ENCODE results near the gene TTC27.

DNA sequence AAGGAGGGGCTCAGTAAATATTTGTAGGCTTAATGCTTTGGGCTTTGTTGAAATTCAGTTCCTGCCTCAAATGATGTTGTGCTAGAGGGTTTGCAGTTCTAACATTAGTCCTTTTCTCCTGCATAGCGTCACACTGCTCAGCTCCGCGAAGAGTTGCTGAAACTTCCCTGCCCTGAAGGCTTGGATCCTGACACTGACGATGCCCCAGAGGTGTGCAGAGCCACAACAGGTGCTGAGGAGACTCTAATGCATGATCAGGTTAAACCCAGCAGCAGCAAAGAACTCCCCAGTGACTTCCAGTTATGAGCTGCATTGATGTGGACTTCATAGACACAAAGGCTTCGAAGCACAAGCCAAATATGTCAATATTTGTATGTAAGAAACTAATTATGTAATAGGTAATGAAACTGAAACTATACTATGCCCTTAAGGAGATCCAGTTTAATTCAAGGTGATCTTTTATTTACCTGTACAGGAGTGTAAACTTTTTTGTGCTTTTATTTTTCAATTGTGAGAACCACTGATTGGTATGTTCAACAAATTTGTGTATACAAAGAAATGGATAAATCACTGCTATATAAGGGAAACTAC is 10.2 kb upstream of the TTC27 start:
- TF ChIP-seq SP1 (IDR thresholded peaks at IDR 0.05) (no peak), ZNF384 (IDR thresholded peaks at IDR 0.05) (no peak), L3MBTL2 (conservative IDR thresholded peaks at IDR 0.05) (no peak)

Data from HEK293T (cell line).